ENCODE measurements around the gene COX15. TPM values are rescaled to one million over a fixed set of nuclear protein-coding genes. Genes with fewer than 3 reads are reported as not detected.
A peak's percentile ranks its signal among the peaks of the same experiment; 100 is the strongest.

Gene COX15
- total and polyA plus RNA-seq, 2 of the 4 experiments (the other 2 are of a cell fraction) = 18.9 to 40.1 TPM

GRCh38 chr10:99742254-99742653 is 10.3 kb upstream of the COX15 start:
- peaks cover 32% of the 10 kb centered on the region for H3K36me3 ChIP-seq (ENCODE audit: control insufficient read depth, insufficient read depth, low read length)
- H3K27me3 ChIP-seq (ENCODE audit: control insufficient read depth, insufficient read depth, low read length) = no peaks in the 10 kb centered on the region
- no peak overlapping the region for H3K9ac ChIP-seq (ENCODE audit: low read depth, low read length)
- H2AK5ac ChIP-seq (ENCODE audit: low read depth, low read length) = no peak overlapping the region
- TF ChIP-seq MXI1 (IDR thresholded peaks at IDR 0.05; ENCODE audit: borderline replicate concordance, low read depth, low read length) (no peak), POLR2A (IDR thresholded peaks at IDR 0.05; ENCODE audit: low read depth, low read length) (no peak), ELK1 (IDR thresholded peaks at IDR 0.05; ENCODE audit: borderline replicate concordance, low read depth, low read length) (no peak), MAFK (IDR thresholded peaks at IDR 0.05; ENCODE audit: low read depth, low read length) (no peak), RAD21 (IDR thresholded peaks at IDR 0.05; ENCODE audit: low read length) (no peak), RCOR1 (IDR thresholded peaks at IDR 0.05; ENCODE audit: insufficient replicate concordance, low read length) (no peak), CHD1 (IDR thresholded peaks at IDR 0.05; ENCODE audit: low read depth, low read length) (no peak), FOS (IDR thresholded peaks at IDR 0.05; ENCODE audit: low read depth, low read length) (no peak)
- in situ Hi-C loops (cut with MboI; ENCODE audit: low sequenced_read_pairs) = loop anchor here (5.0 kb wide), 1 partner anchor 90 kb away; no protein-coding TSS in a partner anchor
- peaks cover 8% of the 10 kb centered on the region for H3K4me1 ChIP-seq (ENCODE audit: control insufficient read depth, insufficient read depth, low read length)
- H3K4me2 ChIP-seq (ENCODE audit: low read depth, low read length) = peak overlapping the region; percentile 53; the same call in 1 of the 2 replicates
- no peak overlapping the region for H3K56ac ChIP-seq (ENCODE audit: extremely low read depth, insufficient read depth, low read length)
- H3K14ac ChIP-seq (replicated peaks; ENCODE audit: low read depth, low read length) = no peak overlapping the region
- H3K9me3 ChIP-seq (ENCODE audit: control insufficient read depth, insufficient read depth, low read length) = peaks cover 6% of the 10 kb centered on the region
- no peak overlapping the region for H3K23ac ChIP-seq (ENCODE audit: low read depth, low read length)
- H3K18ac ChIP-seq (ENCODE audit: low read depth, low read length) = no peak overlapping the region
- ChIA-PET POLR2A (ENCODE audit: unreplicated experiment) (interaction anchor here (0.7 kb wide), 1 partner anchor 26 kb away, joined by 12 read pairs; no protein-coding TSS in a partner anchor), CTCF (interaction anchor here (0.7 kb wide), 1 partner anchor 150 kb away, joined by 3 read pairs; no protein-coding TSS in a partner anchor)
- BruUV-seq (replicated peaks) = no TSS peak
- H2BK15ac ChIP-seq (ENCODE audit: low read depth, low read length) = no peak overlapping the region
- no peak overlapping the region for H3K4ac ChIP-seq (ENCODE audit: low read depth, low read length)
- H3K9me1 ChIP-seq (ENCODE audit: insufficient read depth, low read length) = 0 out of 2 replicates have a peak, but pooled peaks cover 5% of the 10 kb centered on the region
- dilution Hi-C loops (cut with HindIII; ENCODE audit: low sequenced_read_pairs, unreplicated experiment) = no loop called here
- H3K27ac ChIP-seq (ENCODE audit: insufficient read depth, low read length) = no peak overlapping the region
- no peaks in the 10 kb centered on the region for H4K20me1 ChIP-seq (ENCODE audit: insufficient read depth, low read length)
- H4K5ac ChIP-seq (ENCODE audit: low read depth, low read length) = no peak overlapping the region
- H2AFZ ChIP-seq (replicated peaks; ENCODE audit: low read length, poor library complexity) = no peak overlapping the region
- DNase-seq (peak; percentile 43), ATAC-seq (ENCODE audit: low read depth) (peak; percentile 87)
- peak overlapping the region; percentile 52 for H2BK5ac ChIP-seq (ENCODE audit: low read depth, low read length, poor library complexity, severe bottlenecking)
- H2BK120ac ChIP-seq (ENCODE audit: low read depth, low read length) = no peak overlapping the region
- no peak overlapping the region for H4K8ac ChIP-seq (ENCODE audit: low read depth in 2 of 2, low read length in 2 of 2)
- intact Hi-C loops (cut with micrococcal nuclease) = no loop called here
- no peak overlapping the region for H2BK20ac ChIP-seq (ENCODE audit: low read depth, low read length)
- no peak overlapping the region for H3K4me3 ChIP-seq (ENCODE audit: insufficient read depth, low read depth, low read length)
- peaks cover 8 to 17% of the 10 kb centered on the region in 2 experiments for H3K79me1 ChIP-seq (ENCODE audit: low read depth in 1 of 2, low read length in 2 of 2)
- H2AK9ac ChIP-seq (replicated peaks; ENCODE audit: low read depth, low read length, poor library complexity) = no peak overlapping the region
- H4K91ac ChIP-seq (ENCODE audit: insufficient read depth, low read depth, low read length) = no peak overlapping the region
